ENCODE data around the gene TBX2. TPM values are rescaled to one million over a fixed set of nuclear protein-coding genes. Genes with fewer than 3 reads are reported as not detected.

TBX2 gene
- total and polyA plus RNA-seq, 2 experiments from 2014 or later = 19.6 to 27.5 TPM

GRCh38 chr17:61458000-61458399 is 58.4 kb downstream of the TBX2 start:
- no peaks in the 10 kb centered on the region for H3K9me2 ChIP-seq (replicated peaks; ENCODE audit: insufficient read depth)
- peaks cover 69% of the 10 kb centered on the region for H3K4me1 ChIP-seq (ENCODE audit: insufficient read depth)
- no peaks in the 10 kb centered on the region for H3K36me3 ChIP-seq (replicated peaks; ENCODE audit: insufficient read depth, low read depth)
- H3K4me3 ChIP-seq = no peak overlapping the region
- H3K4me2 ChIP-seq = peak overlapping the region; percentile 90
- peak overlapping the region; percentile 98 for H3K27ac ChIP-seq
- no peak overlapping the region for H2AFZ ChIP-seq
- H3K27me3 ChIP-seq = peaks cover 29% of the 10 kb centered on the region
- H3K9me3 ChIP-seq (ENCODE audit: low read depth) = no peaks in the 10 kb centered on the region
- no peaks in the 10 kb centered on the region for H4K20me1 ChIP-seq (ENCODE audit: insufficient read depth, poor library complexity, severe bottlenecking)
- DNase-seq (ENCODE audit: low spot score) = no peak
- TF ChIP-seq CTCF (IDR thresholded peaks at IDR 0.05; ENCODE audit: poor library complexity) = no peak
- 19% methylated on average over 11 of the region's 14 CpGs for WGBS (ENCODE audit: low lambda C conversion rate, missing lambda C conversion rate)
- peaks cover 74% of the 10 kb centered on the region for H3K79me2 ChIP-seq

DNA sequence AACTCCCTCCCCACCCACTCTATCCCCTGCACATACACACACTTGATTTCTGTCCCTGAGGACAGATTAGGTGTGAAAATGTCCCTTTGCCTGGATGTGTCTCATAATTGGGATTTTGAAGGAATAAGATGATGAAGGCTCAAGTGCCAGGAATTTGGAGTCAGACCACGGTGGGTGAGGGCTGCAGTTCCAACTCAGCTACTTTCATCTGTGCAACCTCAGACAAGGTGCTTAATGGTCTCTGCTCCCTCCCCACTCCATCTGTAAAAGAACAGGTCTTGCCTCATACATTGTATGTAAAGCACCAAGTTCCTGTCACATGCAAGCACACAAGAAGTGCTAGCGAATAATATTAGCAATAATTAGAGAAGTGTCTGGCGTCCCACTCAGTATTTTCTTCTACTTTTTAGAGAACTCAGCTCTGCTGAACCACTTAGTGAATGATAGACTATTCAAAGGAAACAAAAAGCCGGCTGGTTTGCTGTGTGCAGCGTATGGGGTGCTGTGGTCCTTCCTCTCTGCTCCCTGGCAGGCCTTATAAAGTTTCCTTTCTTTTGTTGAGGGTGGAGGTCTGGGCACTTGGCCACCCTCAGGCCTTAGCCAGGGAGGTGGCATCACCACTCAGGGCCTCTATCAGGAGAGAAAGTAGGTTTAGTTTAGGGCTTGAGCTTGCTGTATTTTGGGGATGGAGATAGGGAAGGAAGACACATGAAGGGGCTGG is 58.9 kb downstream of the TBX2 start:
- Histone ChIP-seq H3K4me2 (peak overlapping the region; percentile 90), H3K27me3 (peaks cover 25% of the 10 kb centered on the region), H3K4me3 (no peak overlapping the region), H3K36me3 (replicated peaks; ENCODE audit: insufficient read depth, low read depth) (no peaks in the 10 kb centered on the region), H4K20me1 (ENCODE audit: insufficient read depth, poor library complexity, severe bottlenecking) (no peaks in the 10 kb centered on the region), H3K9me3 (ENCODE audit: low read depth) (no peaks in the 10 kb centered on the region), H3K27ac (peak overlapping the region; percentile 98), H2AFZ (no peak overlapping the region), H3K79me2 (peaks cover 74% of the 10 kb centered on the region), H3K9me2 (replicated peaks; ENCODE audit: insufficient read depth) (no peaks in the 10 kb centered on the region), H3K4me1 (ENCODE audit: insufficient read depth) (peaks cover 75% of the 10 kb centered on the region)
- 37% methylated on average over 5 of the region's 5 CpGs for WGBS (ENCODE audit: low lambda C conversion rate, missing lambda C conversion rate)
- no peak for DNase-seq (ENCODE audit: low spot score)
- TF ChIP-seq EZH2 (IDR thresholded peaks at IDR 0.05; ENCODE audit: borderline replicate concordance) (no peak), CTCF (IDR thresholded peaks at IDR 0.05; ENCODE audit: poor library complexity) (no peak), EZH2phosphoT487 (IDR thresholded peaks at IDR 0.05; ENCODE audit: low read depth, severe bottlenecking, unreplicated experiment) (no peak)

Other genes starting within 250 kb of the TBX2 start
- gene TBX4, start 52.6 kb downstream of the TBX2 start, total RNA-seq = 15.4 and 36.2 TPM in 2 replicates
- gene TBX4, start 52.6 kb downstream of the TBX2 start, polyA plus RNA-seq = 11.6 and 13.9 TPM in 2 replicates
- not detected in 2 replicates for gene NACA2, start 191.4 kb downstream of the TBX2 start, total RNA-seq
- gene NACA2, start 191.4 kb downstream of the TBX2 start, polyA plus RNA-seq = not detected in 2 replicates